HL-60 (cell line): Measurements from ENCODE around the gene WNT6.

Experiments
- DNase-seq, 2 experiments: peaks; one replicate each; pipeline ENCODE4 v3.0.0-alpha.2; 2010 to 2020; ENCODE audit warnings: low read depth in 1 of 2, low spot score in 1 of 2
- H3K27ac ChIP-seq: fragments of 250-450 bp; sonication (Bioruptor Pico); replicated peaks from 2 replicates; pipeline ENCODE4 v1.5.1; 2020; ENCODE audit warnings: mild to moderate bottlenecking, moderate library complexity
- H3K27me3 ChIP-seq: fragments of 250-450 bp; sonication (Bioruptor Pico); 2 replicates; pipeline ENCODE4 v1.5.1; 2021; ENCODE audit warnings: mild to moderate bottlenecking, moderate library complexity; ENCODE audit not compliant: insufficient read depth, poor library complexity, severe bottlenecking
- H3K4me3 ChIP-seq: replicated peaks from 2 replicates; pipeline ENCODE4 v1.5.1; 2011; ENCODE audit warnings: mild to moderate bottlenecking, control low read depth, low read length; ENCODE audit not compliant: insufficient read depth
- CTCF ChIP-seq: IDR thresholded peaks from one replicate; pipeline ENCODE4 v1.5.1; 2011; ENCODE audit warnings: low read length, control low read depth, inconsistent platforms; ENCODE audit not compliant: insufficient read depth
- GABPA ChIP-seq: IDR thresholded peaks from 2 replicates; pipeline ENCODE4 v1.6.1; 2012; ENCODE audit warnings: low read depth
- POLR2AphosphoS5 ChIP-seq: IDR thresholded peaks from 2 replicates; pipeline ENCODE4 v1.6.1; 2012; ENCODE audit warnings: low read depth
- REST ChIP-seq: IDR thresholded peaks from 2 replicates; pipeline ENCODE4 v1.6.1; 2012; ENCODE audit warnings: low read depth; ENCODE audit not compliant: insufficient replicate concordance
- SPI1 ChIP-seq: IDR thresholded peaks from 2 replicates; pipeline ENCODE4 v1.6.1; 2012; ENCODE audit warnings: low read depth, mild to moderate bottlenecking, borderline replicate concordance

Gene WNT6

DNA sequence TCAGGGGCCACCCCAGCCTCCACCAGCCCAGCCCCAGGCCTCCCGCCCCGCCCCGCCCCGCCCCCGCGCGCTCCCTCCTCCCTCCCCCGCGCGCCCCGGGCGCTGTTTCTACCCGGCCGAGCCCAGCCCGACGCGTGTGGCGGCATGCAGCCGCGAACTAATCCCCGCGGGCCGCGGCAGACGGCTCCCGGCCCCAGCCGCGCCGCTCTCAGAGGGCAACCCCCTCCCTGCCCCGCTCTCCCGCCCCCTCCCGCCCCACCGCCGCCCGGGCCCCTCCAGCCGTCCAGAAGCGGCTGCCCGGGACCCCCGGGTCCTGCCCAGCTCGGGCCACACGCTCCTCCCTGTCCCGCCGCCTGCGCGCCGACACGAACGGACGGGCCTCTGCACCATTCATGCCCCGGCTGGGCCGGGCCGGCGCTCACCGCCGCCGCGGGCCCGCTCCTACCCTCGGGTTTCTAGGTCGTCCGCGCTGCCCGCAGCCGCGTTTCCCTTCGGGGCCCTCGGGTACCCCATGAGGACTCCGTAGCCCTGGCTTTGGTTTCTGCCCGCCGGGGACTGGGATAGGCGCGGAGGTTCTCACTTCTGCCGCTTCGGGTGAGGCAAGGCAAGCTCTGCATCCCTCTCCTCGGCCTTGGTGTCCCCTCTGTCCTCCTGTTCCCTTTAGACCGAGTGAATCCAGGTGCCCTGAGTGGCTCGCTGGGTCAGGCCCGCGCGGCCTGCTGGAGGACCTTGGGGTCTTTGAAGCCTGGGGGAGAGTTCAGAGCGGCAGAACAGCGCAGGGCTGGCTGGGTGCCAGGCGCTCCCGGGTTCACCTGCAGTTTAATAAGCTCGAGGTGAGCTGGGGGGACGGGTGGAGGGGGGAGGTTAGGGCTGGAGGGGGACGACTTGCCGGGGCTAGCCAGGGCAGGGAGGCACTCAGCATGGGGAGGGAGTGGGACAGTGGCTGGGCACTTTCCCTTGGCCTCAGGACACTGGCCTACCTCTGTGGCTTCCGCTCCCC is 24.2 kb downstream of the WNT6 start:
- H3K4me3 ChIP-seq = no peak overlapping the region
- TF ChIP-seq REST (no peak), CTCF (no peak), GABPA (no peak), SPI1 (no peak), POLR2AphosphoS5 (no peak)
- DNase-seq = no peak
- H3K27me3 ChIP-seq = peaks cover 53% of the 10 kb centered on the region
- no peak overlapping the region for H3K27ac ChIP-seq

GRCh38 chr2:218884519-218884918 is 24.9 kb downstream of the WNT6 start:
- Histone ChIP-seq H3K4me3 (no peak overlapping the region), H3K27me3 (peaks cover 49% of the 10 kb centered on the region), H3K27ac (no peak overlapping the region)
- TF ChIP-seq SPI1 (no peak), POLR2AphosphoS5 (no peak)
- DNase-seq = no peak

- no peak for DNase-seq
- Histone ChIP-seq H3K27me3 (peaks cover 33% of the 10 kb centered on the region), H3K4me3 (no peak overlapping the region), H3K27ac (no peak overlapping the region)
- TF ChIP-seq GABPA (no peak), REST (no peak), SPI1 (no peak), POLR2AphosphoS5 (no peak), CTCF (no peak)
Measured at GRCh38 chr2:218885981-218886947, 26.7 kb downstream of the WNT6 start.

DNA sequence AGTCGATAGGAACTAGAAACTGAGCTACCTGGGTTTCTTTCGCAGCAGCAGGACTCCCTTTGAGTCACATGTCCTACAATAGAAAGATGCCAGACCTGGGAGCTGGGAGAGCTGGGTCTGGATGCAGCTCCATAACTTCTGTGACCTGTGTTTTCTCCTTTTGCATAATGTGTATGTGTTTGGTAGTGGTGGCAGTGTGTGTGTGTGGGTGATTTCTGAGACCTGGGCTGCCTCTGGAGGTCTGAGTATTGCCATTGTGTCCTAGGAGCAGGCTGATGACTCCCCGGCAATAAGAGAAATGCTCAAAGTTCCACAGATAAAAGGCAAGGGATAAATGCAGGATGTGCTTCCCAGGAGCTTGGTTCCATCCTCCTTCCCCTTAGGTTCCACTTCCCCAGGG is 27.5 kb downstream of the WNT6 start:
- Histone ChIP-seq H3K27me3 (peaks cover 25% of the 10 kb centered on the region), H3K27ac (no peak overlapping the region), H3K4me3 (no peak overlapping the region)
- TF ChIP-seq POLR2AphosphoS5 = no peak
- TF ChIP-seq SPI1 = no peak
- no peak for TF ChIP-seq REST
- no peak for TF ChIP-seq CTCF
- no peak for TF ChIP-seq GABPA
- DNase-seq = no peak
